ENCODE data around the gene TSPAN32. TPM values are rescaled to one million over a fixed set of nuclear protein-coding genes. Genes with fewer than 3 reads are reported as not detected.

The TSPAN32 gene
- total and polyA plus RNA-seq, 10 of the 15 experiments (the other 5 are each of a cell fraction or from before 2014, with no cell fraction given), result 0.08 TPM; not detected in 9

DNA sequence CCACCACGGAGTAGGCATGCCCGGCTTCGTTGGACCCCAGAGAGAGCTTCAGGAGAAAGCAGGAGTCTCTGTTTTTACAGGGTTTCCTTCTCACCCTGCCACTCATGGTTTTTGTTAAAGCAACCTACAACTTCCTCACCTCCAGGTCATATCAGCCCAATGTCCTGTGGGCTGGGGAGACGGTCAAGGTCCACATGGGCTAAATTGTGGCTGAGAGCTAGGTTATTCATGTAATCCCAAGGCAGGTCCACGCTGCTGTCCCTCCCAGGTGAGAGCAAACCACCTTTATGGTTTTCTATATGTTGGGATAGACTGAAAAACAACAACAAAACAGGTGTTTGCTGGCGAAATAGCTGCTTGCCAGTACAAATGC is 19.5 kb downstream of the TSPAN32 start (continued):
- TF ChIP-seq, protein P1, sequence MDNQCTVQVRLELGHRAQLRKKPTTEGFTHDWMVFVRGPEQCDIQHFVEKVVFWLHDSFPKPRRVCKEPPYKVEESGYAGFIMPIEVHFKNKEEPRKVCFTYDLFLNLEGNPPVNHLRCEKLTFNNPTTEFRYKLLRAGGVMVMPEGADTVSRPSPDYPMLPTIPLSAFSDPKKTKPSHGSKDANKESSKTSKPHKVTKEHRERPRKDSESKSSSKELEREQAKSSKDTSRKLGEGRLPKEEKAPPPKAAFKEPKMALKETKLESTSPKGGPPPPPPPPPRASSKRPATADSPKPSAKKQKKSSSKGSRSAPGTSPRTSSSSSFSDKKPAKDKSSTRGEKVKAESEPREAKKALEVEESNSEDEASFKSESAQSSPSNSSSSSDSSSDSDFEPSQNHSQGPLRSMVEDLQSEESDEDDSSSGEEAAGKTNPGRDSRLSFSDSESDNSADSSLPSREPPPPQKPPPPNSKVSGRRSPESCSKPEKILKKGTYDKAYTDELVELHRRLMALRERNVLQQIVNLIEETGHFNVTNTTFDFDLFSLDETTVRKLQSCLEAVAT (IDR thresholded peaks at IDR 0.05), result no peak
- no peak for TF ChIP-seq BHLHE40 (IDR thresholded peaks at IDR 0.05; ENCODE audit: borderline replicate concordance in 1 of 2, low read depth in 2 of 2, low read length in 1 of 2)
- no peak for TF ChIP-seq MXI1 (IDR thresholded peaks at IDR 0.05; ENCODE audit: low read depth, low read length)
- TF ChIP-seq POLR2A (IDR thresholded peaks at IDR 0.05; ENCODE audit: low read depth, low read length), result no peak
- TF ChIP-seq NR2C1 (IDR thresholded peaks at IDR 0.05), result no peak
- no peak for TF ChIP-seq HDGF (IDR thresholded peaks at IDR 0.05)
- no peak for TF ChIP-seq ZBED1 (IDR thresholded peaks at IDR 0.05; ENCODE audit: borderline replicate concordance)
- TF ChIP-seq, protein P2, sequence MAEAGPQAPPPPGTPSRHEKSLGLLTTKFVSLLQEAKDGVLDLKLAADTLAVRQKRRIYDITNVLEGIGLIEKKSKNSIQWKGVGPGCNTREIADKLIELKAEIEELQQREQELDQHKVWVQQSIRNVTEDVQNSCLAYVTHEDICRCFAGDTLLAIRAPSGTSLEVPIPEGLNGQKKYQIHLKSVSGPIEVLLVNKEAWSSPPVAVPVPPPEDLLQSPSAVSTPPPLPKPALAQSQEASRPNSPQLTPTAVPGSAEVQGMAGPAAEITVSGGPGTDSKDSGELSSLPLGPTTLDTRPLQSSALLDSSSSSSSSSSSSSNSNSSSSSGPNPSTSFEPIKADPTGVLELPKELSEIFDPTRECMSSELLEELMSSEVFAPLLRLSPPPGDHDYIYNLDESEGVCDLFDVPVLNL (IDR thresholded peaks at IDR 0.05; ENCODE audit: low read depth, low read length), result no peak

DNA sequence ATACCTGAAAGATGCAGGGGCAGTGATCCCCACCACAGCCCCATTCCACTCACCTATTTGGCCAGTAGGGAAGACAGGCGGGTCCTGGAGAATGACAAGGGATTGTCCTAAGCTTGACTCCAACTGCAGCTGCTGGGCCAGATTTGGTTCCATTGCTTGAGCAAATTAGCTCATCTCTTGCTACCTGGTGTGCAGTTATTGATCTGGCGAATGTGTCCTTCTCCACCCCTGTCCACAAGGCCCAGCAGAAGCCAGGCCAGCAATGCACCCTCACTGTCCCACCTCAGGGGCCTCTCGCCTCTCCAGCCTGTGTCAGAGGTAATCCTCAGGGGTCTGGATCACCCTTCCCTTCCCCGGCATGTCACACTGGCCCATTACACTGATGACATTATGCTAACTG is 23.3 kb downstream of the TSPAN32 start:
- POLR2A ChIA-PET, result no interaction called here
- BruUV-seq (replicated peaks), result no TSS peak

More for the DNA sequence above, 23.3 kb downstream of the TSPAN32 start:
- no peak overlapping the region for H3K4me2 ChIP-seq (ENCODE audit: control insufficient read depth, insufficient read depth)
- RAD21 ChIA-PET (ENCODE audit: unreplicated experiment), result no interaction called here
- no peaks in the 10 kb centered on the region for H3K79me2 ChIP-seq (ENCODE audit: control insufficient read depth, insufficient read depth, low read length)
- no peak overlapping the region for H2AFZ ChIP-seq (ENCODE audit: control insufficient read depth, low read depth, low read length)
- no peaks in the 10 kb centered on the region for H3K27me3 ChIP-seq (replicated peaks in 1 of 2; ENCODE audit: control insufficient read depth in 2 of 2, insufficient read depth in 2 of 2, low read length in 1 of 2)
- no peak overlapping the region for H3K27ac ChIP-seq (ENCODE audit: control insufficient read depth, insufficient read depth)
- no peak for DNase-seq (ENCODE audit: low read depth, low spot score)
- TF ChIP-seq SREBF1 (IDR thresholded peaks at IDR 0.05; ENCODE audit: low read length), result no peak
- TF ChIP-seq, protein P3, sequence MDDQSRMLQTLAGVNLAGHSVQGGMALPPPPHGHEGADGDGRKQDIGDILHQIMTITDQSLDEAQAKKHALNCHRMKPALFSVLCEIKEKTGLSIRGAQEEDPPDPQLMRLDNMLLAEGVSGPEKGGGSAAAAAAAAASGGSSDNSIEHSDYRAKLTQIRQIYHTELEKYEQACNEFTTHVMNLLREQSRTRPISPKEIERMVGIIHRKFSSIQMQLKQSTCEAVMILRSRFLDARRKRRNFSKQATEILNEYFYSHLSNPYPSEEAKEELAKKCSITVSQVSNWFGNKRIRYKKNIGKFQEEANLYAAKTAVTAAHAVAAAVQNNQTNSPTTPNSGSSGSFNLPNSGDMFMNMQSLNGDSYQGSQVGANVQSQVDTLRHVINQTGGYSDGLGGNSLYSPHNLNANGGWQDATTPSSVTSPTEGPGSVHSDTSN (IDR thresholded peaks at IDR 0.05; ENCODE audit: insufficient replicate concordance, low read depth, low read length), result no peak
- TF ChIP-seq ATF7 (IDR thresholded peaks at IDR 0.05; ENCODE audit: low read depth), result no peak
- TF ChIP-seq PAX8 (IDR thresholded peaks at IDR 0.05), result no peak
- TF ChIP-seq, protein P4, sequence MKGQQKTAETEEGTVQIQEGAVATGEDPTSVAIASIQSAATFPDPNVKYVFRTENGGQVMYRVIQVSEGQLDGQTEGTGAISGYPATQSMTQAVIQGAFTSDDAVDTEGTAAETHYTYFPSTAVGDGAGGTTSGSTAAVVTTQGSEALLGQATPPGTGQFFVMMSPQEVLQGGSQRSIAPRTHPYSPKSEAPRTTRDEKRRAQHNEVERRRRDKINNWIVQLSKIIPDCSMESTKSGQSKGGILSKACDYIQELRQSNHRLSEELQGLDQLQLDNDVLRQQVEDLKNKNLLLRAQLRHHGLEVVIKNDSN (IDR thresholded peaks at IDR 0.05; ENCODE audit: borderline replicate concordance, extremely low read length, insufficient read depth, low read depth, low read length), result no peak
- TF ChIP-seq CHD2 (IDR thresholded peaks at IDR 0.05; ENCODE audit: borderline replicate concordance, low read depth, low read length), result no peak
- no peak for TF ChIP-seq RAD51 (IDR thresholded peaks at IDR 0.05)
- no peak for TF ChIP-seq CBFB (IDR thresholded peaks at IDR 0.05; ENCODE audit: low read depth)
- TF ChIP-seq, protein P5, sequence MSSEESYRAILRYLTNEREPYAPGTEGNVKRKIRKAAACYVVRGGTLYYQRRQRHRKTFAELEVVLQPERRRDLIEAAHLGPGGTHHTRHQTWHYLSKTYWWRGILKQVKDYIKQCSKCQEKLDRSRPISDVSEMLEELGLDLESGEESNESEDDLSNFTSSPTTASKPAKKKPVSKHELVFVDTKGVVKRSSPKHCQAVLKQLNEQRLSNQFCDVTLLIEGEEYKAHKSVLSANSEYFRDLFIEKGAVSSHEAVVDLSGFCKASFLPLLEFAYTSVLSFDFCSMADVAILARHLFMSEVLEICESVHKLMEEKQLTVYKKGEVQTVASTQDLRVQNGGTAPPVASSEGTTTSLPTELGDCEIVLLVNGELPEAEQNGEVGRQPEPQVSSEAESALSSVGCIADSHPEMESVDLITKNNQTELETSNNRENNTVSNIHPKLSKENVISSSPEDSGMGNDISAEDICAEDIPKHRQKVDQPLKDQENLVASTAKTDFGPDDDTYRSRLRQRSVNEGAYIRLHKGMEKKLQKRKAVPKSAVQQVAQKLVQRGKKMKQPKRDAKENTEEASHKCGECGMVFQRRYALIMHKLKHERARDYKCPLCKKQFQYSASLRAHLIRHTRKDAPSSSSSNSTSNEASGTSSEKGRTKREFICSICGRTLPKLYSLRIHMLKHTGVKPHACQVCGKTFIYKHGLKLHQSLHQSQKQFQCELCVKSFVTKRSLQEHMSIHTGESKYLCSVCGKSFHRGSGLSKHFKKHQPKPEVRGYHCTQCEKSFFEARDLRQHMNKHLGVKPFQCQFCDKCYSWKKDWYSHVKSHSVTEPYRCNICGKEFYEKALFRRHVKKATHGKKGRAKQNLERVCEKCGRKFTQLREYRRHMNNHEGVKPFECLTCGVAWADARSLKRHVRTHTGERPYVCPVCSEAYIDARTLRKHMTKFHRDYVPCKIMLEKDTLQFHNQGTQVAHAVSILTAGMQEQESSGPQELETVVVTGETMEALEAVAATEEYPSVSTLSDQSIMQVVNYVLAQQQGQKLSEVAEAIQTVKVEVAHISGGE (CRISPR knock-in tag; IDR thresholded peaks at IDR 0.05), result no peak
- no peaks in the 10 kb centered on the region; the same call in 2 of the 3 replicates for H3K9me3 ChIP-seq (replicated peaks; ENCODE audit: control insufficient read depth, insufficient read depth, low read length)
- in situ Hi-C loops (cut with MboI), result no loop called here
- no peak overlapping the region for H3K9ac ChIP-seq (ENCODE audit: control insufficient read depth, insufficient read depth, low read length)
- H3K4me3 ChIP-seq, result no peak overlapping the region
- no peaks in the 10 kb centered on the region for H4K20me1 ChIP-seq (ENCODE audit: control insufficient read depth, insufficient read depth)
- no peaks in the 10 kb centered on the region for H3K4me1 ChIP-seq (ENCODE audit: control insufficient read depth, insufficient read depth, low read length)
- H3K36me3 ChIP-seq (ENCODE audit: control insufficient read depth in 2 of 2, insufficient read depth in 2 of 2, low read length in 1 of 2), result no peaks in the 10 kb centered on the region
- SMC1A ChIA-PET (ENCODE audit: uncharacterized antibody, unreplicated experiment), result no interaction called here
- ATAC-seq, result no peak
- CTCF ChIA-PET, result no interaction called here
- no peak for FAIRE-seq
- WGBS (ENCODE audit: insufficient coverage, insufficient replicate concordance, low lambda C conversion rate, missing lambda C conversion rate), result 24% methylated on average over 4 of the region's 4 CpGs
- intact Hi-C loops (cut with micrococcal nuclease; ENCODE audit: unreplicated experiment), result no loop called here

All from GM12878 (cell line).